Measurements from ENCODE around the gene PAX3. TPM values are rescaled to one million over a fixed set of nuclear protein-coding genes. Genes with fewer than 3 reads are reported as not detected.

The PAX3 gene
- total and polyA plus RNA-seq, 4 donors, result 0.60 TPM; not detected in 3

DNA sequence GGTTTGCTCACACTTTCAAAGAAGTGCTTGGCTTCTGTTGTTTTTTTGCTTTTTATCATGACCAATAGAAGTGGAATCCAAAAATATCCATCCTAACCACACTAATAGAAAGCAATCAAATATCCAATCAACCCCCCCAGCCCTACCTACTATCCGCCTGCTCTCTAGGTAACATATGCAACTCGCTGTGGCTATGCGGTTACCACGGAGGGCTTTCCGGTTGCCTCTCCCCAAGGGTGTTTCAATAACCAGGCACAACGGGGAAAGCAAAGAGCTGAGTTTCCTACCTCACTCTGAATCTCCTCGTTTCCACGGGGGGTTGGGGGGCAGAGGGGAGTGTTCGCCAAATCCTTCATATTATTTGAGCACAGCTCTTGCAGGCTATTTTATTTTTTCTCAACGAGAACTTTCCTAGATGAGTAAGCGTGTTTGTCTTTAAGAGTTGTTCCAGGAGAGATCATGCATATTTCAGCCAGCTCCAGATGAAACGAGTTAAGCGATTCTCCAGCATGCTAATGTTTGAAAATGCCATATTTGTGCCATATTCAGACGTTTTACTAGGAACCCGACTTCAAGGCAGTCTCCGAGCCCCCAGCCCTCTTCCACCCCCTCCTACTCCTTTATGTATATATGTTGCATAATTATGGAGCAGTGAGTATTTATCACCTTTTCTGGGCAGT lies 30.3 kb downstream of the PAX3 start:
- no peaks in the 10 kb centered on the region for H3K27me3 ChIP-seq (ENCODE audit: control insufficient read depth in 1 of 2, insufficient read depth in 2 of 2, low read length in 1 of 2)
- H3K36me3 ChIP-seq (ENCODE audit: control insufficient read depth in 1 of 2, insufficient read depth in 2 of 2, low read length in 1 of 2), result no peaks in the 10 kb centered on the region
- H3K4me1 ChIP-seq (ENCODE audit: control insufficient read depth in 1 of 2, insufficient read depth in 2 of 2, low read length in 2 of 2), result no peaks in the 10 kb centered on the region
- ATAC-seq (ENCODE audit: low FRiP score), result no peak
- intact Hi-C loops (cut with DNase I), result no loop called here
- no peak for DNase-seq
- H3K4me3 ChIP-seq (ENCODE audit: low read length in 2 of 2), result no peak overlapping the region
- peaks cover 2% of the 10 kb centered on the region for H3K9me3 ChIP-seq (ENCODE audit: control insufficient read depth, low read length)
- WGBS, 2 donors, result 24 to 31% methylated on average over 16 of the region's 16 CpGs
- H3K27ac ChIP-seq (ENCODE audit: low read depth in 1 of 2, low read length in 2 of 2), result no peak overlapping the region

DNA sequence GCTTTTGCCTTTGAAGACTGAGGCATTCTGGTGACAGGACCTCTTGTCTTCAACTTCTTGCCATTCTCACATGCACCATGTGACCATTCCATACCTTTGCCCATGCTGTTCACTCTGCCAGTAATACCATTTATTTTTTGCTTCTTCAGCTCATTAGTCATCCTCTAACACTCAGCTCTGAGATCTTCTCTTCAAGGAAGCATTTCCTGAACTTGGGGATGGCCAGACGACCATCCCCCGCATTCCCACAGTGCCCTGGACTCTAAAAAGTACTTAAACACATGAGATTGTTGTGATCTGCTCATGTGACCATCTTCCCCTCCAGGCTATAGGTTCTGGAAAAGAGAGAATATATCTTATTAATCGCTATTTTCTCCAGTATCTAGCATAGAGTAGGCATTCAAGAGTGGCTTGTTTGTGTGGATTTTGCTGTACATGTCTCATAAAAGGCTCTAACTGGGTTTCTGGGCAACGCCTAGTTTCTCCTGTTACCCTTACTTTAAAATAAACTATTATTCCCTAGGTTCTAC lies 33.9 kb downstream of the PAX3 start:
- intact Hi-C loops (cut with DNase I), result no loop called here
- DNase-seq (no peak), ATAC-seq (ENCODE audit: low FRiP score) (no peak)
- WGBS, 2 donors, result 72 to 75% methylated on average over 4 of the region's 4 CpGs
- no peaks in the 10 kb centered on the region for H3K4me1 ChIP-seq (ENCODE audit: control insufficient read depth in 1 of 2, insufficient read depth in 2 of 2, low read length in 2 of 2)
- no peaks in the 10 kb centered on the region for H3K27me3 ChIP-seq (ENCODE audit: control insufficient read depth in 1 of 2, insufficient read depth in 2 of 2, low read length in 1 of 2)
- H3K9me3 ChIP-seq (ENCODE audit: control insufficient read depth, low read length), result peaks cover 2% of the 10 kb centered on the region
- no peak overlapping the region for H3K4me3 ChIP-seq (ENCODE audit: low read length in 2 of 2)
- no peaks in the 10 kb centered on the region for H3K36me3 ChIP-seq (ENCODE audit: control insufficient read depth in 1 of 2, insufficient read depth in 2 of 2, low read length in 1 of 2)
- no peak overlapping the region for H3K27ac ChIP-seq (ENCODE audit: low read depth in 1 of 2, low read length in 2 of 2)

DNA sequence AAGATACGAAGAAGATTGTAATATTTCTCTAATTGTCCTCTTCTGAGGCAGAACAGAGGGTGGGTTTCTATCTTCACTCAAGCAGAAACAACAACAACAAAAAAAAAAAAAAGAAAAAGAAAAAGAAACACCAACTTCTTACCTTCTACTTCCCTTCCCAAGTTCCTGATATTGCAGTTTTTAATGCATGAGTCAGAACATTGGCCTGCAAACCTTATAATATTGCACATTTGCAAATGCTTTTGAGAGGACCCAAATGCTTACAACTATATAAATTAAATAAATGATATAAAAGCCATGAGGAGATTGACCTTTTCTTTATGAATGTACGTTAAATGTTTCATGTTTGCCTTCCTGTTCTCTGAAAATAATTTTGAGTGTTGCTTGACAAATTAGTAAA lies 37.3 kb downstream of the PAX3 start:
- Histone ChIP-seq H3K4me1 (ENCODE audit: control insufficient read depth in 1 of 2, insufficient read depth in 2 of 2, low read length in 2 of 2) (no peaks in the 10 kb centered on the region), H3K36me3 (ENCODE audit: control insufficient read depth in 1 of 2, insufficient read depth in 2 of 2, low read length in 1 of 2) (no peaks in the 10 kb centered on the region), H3K4me3 (ENCODE audit: low read length in 2 of 2) (no peak overlapping the region), H3K9me3 (ENCODE audit: control insufficient read depth, low read length) (no peaks in the 10 kb centered on the region), H3K27ac (ENCODE audit: low read depth in 1 of 2, low read length in 2 of 2) (no peak overlapping the region), H3K27me3 (ENCODE audit: control insufficient read depth in 1 of 2, insufficient read depth in 2 of 2, low read length in 1 of 2) (no peaks in the 10 kb centered on the region)
- ATAC-seq (ENCODE audit: low FRiP score), result no peak
- 57 to 63% methylated on average over 2 of the region's 2 CpGs for WGBS, 2 donors
- intact Hi-C loops (cut with DNase I), result no loop called here
- DNase-seq, result no peak

DNA sequence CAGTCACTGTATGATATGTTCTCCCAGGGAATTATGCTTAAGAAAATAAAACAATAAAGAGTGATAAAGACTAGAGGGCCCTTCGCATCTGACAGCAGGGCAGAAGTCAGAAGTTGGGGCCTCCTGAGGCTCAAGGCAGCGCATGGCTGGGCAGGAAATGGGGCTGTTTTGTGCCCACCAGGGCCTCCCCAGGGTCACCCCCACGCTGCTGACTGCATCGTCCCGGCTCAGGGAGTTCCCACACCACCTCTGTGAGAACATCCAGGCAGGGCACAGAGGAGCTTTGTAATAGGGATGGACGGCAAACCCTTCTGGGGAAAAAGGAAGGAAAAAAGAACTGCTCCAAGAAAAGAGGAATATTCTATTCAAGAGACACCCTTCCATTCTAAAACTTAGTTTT lies 41.2 kb downstream of the PAX3 start:
- ATAC-seq (ENCODE audit: low FRiP score), result no peak
- intact Hi-C loops (cut with DNase I), result no loop called here
- no peaks in the 10 kb centered on the region for H3K27me3 ChIP-seq (ENCODE audit: control insufficient read depth in 1 of 2, insufficient read depth in 2 of 2, low read length in 1 of 2)
- no peak overlapping the region for H3K4me3 ChIP-seq (ENCODE audit: low read length in 2 of 2)
- 22 to 24% methylated on average over 6 of the region's 6 CpGs for WGBS, 2 donors
- DNase-seq, result no peak
- no peaks in the 10 kb centered on the region for H3K36me3 ChIP-seq (ENCODE audit: control insufficient read depth in 1 of 2, insufficient read depth in 2 of 2, low read length in 1 of 2)
- no peak overlapping the region for H3K27ac ChIP-seq (ENCODE audit: low read depth in 1 of 2, low read length in 2 of 2)
- no peaks in the 10 kb centered on the region for H3K9me3 ChIP-seq (ENCODE audit: control insufficient read depth, low read length)
- no peaks in the 10 kb centered on the region for H3K4me1 ChIP-seq (ENCODE audit: control insufficient read depth in 1 of 2, insufficient read depth in 2 of 2, low read length in 2 of 2)

DNA sequence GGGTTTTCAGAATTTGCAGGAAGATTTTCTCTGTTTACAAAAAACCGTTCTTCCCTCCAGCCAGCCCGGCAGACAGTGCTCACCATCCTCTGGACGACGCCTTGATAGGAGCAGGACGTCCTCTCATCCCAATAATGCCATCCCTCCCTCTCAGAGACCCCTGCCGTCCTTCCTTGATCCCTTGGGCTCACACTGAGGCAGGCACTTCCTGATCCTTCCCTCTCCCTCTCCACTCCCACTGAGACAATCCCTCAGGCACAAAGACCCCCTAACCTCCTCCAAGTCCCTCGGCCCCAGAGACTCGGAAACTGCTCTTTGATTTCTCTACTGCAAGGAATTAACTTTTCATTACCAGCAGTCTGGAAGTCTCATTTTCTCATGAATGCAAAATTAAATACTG lies 42.5 kb downstream of the PAX3 start:
- no peaks in the 10 kb centered on the region for H3K4me1 ChIP-seq (ENCODE audit: control insufficient read depth in 1 of 2, insufficient read depth in 2 of 2, low read length in 2 of 2)
- no peaks in the 10 kb centered on the region for H3K27me3 ChIP-seq (ENCODE audit: control insufficient read depth in 1 of 2, insufficient read depth in 2 of 2, low read length in 1 of 2)
- no peaks in the 10 kb centered on the region for H3K9me3 ChIP-seq (ENCODE audit: control insufficient read depth, low read length)
- H3K27ac ChIP-seq (ENCODE audit: low read depth in 1 of 2, low read length in 2 of 2), result no peak overlapping the region
- no peak for ATAC-seq (ENCODE audit: low FRiP score)
- no peak overlapping the region for H3K4me3 ChIP-seq (ENCODE audit: low read length in 2 of 2)
- DNase-seq, result no peak
- intact Hi-C loops (cut with DNase I), result no loop called here
- H3K36me3 ChIP-seq (ENCODE audit: control insufficient read depth in 1 of 2, insufficient read depth in 2 of 2, low read length in 1 of 2), result no peaks in the 10 kb centered on the region
- WGBS, 2 donors, result 15 to 17% methylated on average over 8 of the region's 8 CpGs

DNA sequence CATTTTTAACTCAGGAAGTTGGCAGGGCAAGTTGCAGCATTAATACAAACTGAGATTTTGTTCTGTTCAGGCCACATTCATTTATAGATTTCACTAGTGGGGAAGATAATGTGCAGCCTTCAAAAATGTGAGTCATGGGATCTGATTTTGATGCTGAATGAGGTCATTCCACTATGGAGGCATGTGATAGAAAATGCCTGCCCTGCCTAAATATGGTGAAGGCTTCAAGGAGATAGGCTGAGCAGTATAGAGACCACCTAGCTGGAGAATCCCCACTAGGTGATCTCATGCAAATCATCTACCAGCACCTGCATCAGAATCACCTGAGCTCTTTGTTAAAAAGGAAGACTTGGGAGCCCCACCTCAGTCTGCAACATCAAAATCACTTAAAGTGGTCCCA lies 43.7 kb downstream of the PAX3 start:
- Histone ChIP-seq H3K9me3 (ENCODE audit: control insufficient read depth, low read length) (no peaks in the 10 kb centered on the region), H3K27ac (ENCODE audit: low read depth in 1 of 2, low read length in 2 of 2) (no peak overlapping the region), H3K27me3 (ENCODE audit: control insufficient read depth in 1 of 2, insufficient read depth in 2 of 2, low read length in 1 of 2) (no peaks in the 10 kb centered on the region), H3K4me3 (ENCODE audit: low read length in 2 of 2) (no peak overlapping the region), H3K36me3 (ENCODE audit: control insufficient read depth in 1 of 2, insufficient read depth in 2 of 2, low read length in 1 of 2) (no peaks in the 10 kb centered on the region), H3K4me1 (ENCODE audit: control insufficient read depth in 1 of 2, insufficient read depth in 2 of 2, low read length in 2 of 2) (no peaks in the 10 kb centered on the region)
- DNase-seq (no peak), ATAC-seq (ENCODE audit: low FRiP score) (no peak)
- intact Hi-C loops (cut with DNase I), result no loop called here

DNA sequence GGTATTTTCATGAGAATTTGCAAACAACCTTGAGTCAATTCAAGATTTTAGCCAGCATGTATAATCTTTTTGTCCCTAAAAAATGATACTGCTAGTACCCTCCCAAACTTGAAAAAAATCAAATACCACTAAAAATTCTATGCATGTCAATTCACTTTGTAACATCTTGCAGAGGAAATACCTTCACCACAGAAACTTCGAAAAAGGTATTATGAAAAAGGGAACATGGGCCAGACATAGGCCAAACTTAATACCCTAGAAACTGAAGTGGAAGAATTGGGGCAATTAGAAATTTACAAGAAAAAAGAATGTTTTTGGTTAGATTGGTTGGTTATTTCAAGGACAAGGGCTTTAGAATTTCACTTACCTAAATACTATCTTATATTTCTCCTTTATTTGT lies 48.5 kb downstream of the PAX3 start:
- Histone ChIP-seq H3K27me3 (ENCODE audit: control insufficient read depth in 1 of 2, insufficient read depth in 2 of 2, low read length in 1 of 2) (no peaks in the 10 kb centered on the region), H3K4me1 (ENCODE audit: control insufficient read depth in 1 of 2, insufficient read depth in 2 of 2, low read length in 2 of 2) (no peaks in the 10 kb centered on the region), H3K9me3 (ENCODE audit: control insufficient read depth, low read length) (peaks cover 1% of the 10 kb centered on the region), H3K4me3 (ENCODE audit: low read length in 2 of 2) (no peak overlapping the region), H3K36me3 (ENCODE audit: control insufficient read depth in 1 of 2, insufficient read depth in 2 of 2, low read length in 1 of 2) (no peaks in the 10 kb centered on the region), H3K27ac (ENCODE audit: low read depth in 1 of 2, low read length in 2 of 2) (no peak overlapping the region)
- DNase-seq (no peak), ATAC-seq (ENCODE audit: low FRiP score) (no peak)
- intact Hi-C loops (cut with DNase I), result no loop called here
- 37 to 77% methylated on average over 1 of the region's 1 CpG for WGBS, 2 donors

DNA sequence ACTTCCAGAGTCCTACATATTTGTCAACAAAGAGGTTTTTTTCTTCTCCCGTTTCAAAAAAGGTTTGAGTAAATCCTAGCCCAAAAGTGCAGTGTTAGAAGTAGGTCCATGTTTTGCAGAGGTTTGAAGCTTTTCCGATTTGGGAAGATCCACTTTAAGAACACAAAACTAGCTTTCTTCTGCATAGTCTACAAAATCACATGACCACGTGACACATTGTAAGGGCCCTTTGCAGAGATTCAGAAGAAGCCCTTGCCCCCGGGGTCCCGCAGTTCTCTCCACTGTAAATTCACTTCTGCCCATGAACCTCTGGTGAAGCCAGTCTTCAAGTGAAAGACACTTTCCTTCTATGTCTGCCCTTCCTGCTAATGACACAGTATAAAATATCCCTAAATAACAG lies 49.4 kb downstream of the PAX3 start:
- Histone ChIP-seq H3K4me3 (ENCODE audit: low read length in 2 of 2) (no peak overlapping the region), H3K9me3 (ENCODE audit: control insufficient read depth, low read length) (peaks cover 1% of the 10 kb centered on the region), H3K27ac (ENCODE audit: low read depth in 1 of 2, low read length in 2 of 2) (no peak overlapping the region), H3K36me3 (ENCODE audit: control insufficient read depth in 1 of 2, insufficient read depth in 2 of 2, low read length in 1 of 2) (no peaks in the 10 kb centered on the region), H3K4me1 (ENCODE audit: control insufficient read depth in 1 of 2, insufficient read depth in 2 of 2, low read length in 2 of 2) (no peaks in the 10 kb centered on the region), H3K27me3 (ENCODE audit: control insufficient read depth in 1 of 2, insufficient read depth in 2 of 2, low read length in 1 of 2) (no peaks in the 10 kb centered on the region)
- DNase-seq, result no peak
- WGBS, 2 donors, result 73 to 76% methylated on average over 5 of the region's 5 CpGs
- no peak for ATAC-seq (ENCODE audit: low FRiP score)
- intact Hi-C loops (cut with DNase I), result no loop called here

DNA sequence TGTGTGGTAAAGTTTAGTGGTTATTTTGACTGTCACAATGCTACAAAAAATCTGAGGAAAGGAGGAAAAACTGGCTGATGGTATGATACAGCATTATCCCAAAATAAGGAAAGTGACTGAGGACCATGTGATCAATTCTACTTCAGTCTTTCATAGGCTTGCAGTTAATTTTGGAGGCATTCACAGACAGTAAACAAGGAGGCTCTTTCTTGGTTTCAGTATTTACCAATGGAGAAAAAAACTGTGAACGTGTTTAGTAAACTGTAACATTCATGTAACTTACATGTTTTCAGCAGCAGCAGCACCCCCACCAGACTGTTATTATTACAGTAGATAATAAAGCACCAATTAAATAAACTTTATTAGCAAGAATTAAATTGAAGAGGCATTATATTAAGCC lies 50.0 kb downstream of the PAX3 start:
- H3K36me3 ChIP-seq (ENCODE audit: control insufficient read depth in 1 of 2, insufficient read depth in 2 of 2, low read length in 1 of 2), result no peaks in the 10 kb centered on the region
- intact Hi-C loops (cut with DNase I), result no loop called here
- DNase-seq, result no peak
- no peaks in the 10 kb centered on the region for H3K27me3 ChIP-seq (ENCODE audit: control insufficient read depth in 1 of 2, insufficient read depth in 2 of 2, low read length in 1 of 2)
- 75 to 77% methylated on average over 1 of the region's 1 CpG for WGBS, 2 donors
- no peak for ATAC-seq (ENCODE audit: low FRiP score)
- no peaks in the 10 kb centered on the region for H3K4me1 ChIP-seq (ENCODE audit: control insufficient read depth in 1 of 2, insufficient read depth in 2 of 2, low read length in 2 of 2)
- H3K4me3 ChIP-seq (ENCODE audit: low read length in 2 of 2), result no peak overlapping the region
- peaks cover 1% of the 10 kb centered on the region for H3K9me3 ChIP-seq (ENCODE audit: control insufficient read depth, low read length)
- H3K27ac ChIP-seq (ENCODE audit: low read depth in 1 of 2, low read length in 2 of 2), result no peak overlapping the region
